B cell (primary cell): ENCODE data around the gene EPX. TPM values are rescaled to one million over a fixed set of nuclear protein-coding genes. Genes with fewer than 3 reads are reported as not detected.

Experiments used
- ATAC-seq: fragments of 200-7000 bp; cut with Tn5 transposase; one replicate; pipeline ENCODE4 v1.10.0; 2021; ENCODE audit warnings: low read depth, mild to moderate bottlenecking, moderate number of reproducible peaks, moderate library complexity
- CTCF ChIA-PET: fragments of 350-600 bp; sonication (Branson Sonifier 250); formaldehyde crosslinking; loops from one replicate; lab custom pipeline; 2021; ENCODE audit warnings: antibody characterized with exemption, inconsistent platforms; lab: Charles Lee
- POLR2A ChIA-PET: fragments of 350-600 bp; sonication (Branson Sonifier 250); formaldehyde crosslinking; loops from one replicate; lab custom pipeline; 2021; ENCODE audit warnings: antibody characterized with exemption; lab: Charles Lee
- DNase-seq: peaks from one replicate; pipeline ENCODE4 v3.0.0; 2013
- H2AFZ ChIP-seq: 2 replicates; pipeline ENCODE4 v1.6.1; 2012; ENCODE audit warnings: mild to moderate bottlenecking, low read depth, low read length; ENCODE audit not compliant: insufficient read depth, poor library complexity, severe bottlenecking
- H3K27ac ChIP-seq, 2 donors: 1 replicate in 1 of 2; 2 replicates in 1 of 2; pipeline ENCODE4 v1.5.1; 2012 to 2013; ENCODE audit warnings: low read length in 2 of 2, mild to moderate bottlenecking in 2 of 2, moderate library complexity in 1 of 2
- H3K27me3 ChIP-seq, 4 experiments: fragments of 200-600 bp in 1 of 4; sonication (generic) in 1 of 4; replicated peaks in 1 of 4; 1 replicate in 2 of 4; 2 replicates in 2 of 4; pipeline versions ENCODE4 v1.6.1 to v1.7.0; 2013 to 2016; ENCODE audit warnings: low read length in 3 of 4, mild to moderate bottlenecking in 2 of 4, mixed read lengths in 1 of 4, moderate library complexity in 1 of 4; ENCODE audit not compliant: insufficient read depth in 4 of 4, control insufficient read depth in 3 of 4; ENCODE audit errors: control extremely low read depth in 1 of 4
- H3K36me3 ChIP-seq, 2 experiments: replicated peaks in 1 of 2; 1 replicate in 1 of 2; 2 replicates in 1 of 2; pipeline versions ENCODE4 v1.6.1 to v1.7.1; 2013; ENCODE audit warnings: low read length in 1 of 2; ENCODE audit not compliant: insufficient read depth in 2 of 2, control insufficient read depth in 1 of 2; ENCODE audit errors: control extremely low read depth in 1 of 2, extremely low read depth in 1 of 2
- H3K4me1 ChIP-seq, 2 donors: fragments of 200-600 bp in 1 of 2; sonication (generic) in 1 of 2; 1 replicate in 1 of 2; 2 replicates in 1 of 2; pipeline versions ENCODE4 v1.5.1 to v1.6.1; 2013 to 2017; ENCODE audit warnings: low read length in 2 of 2; ENCODE audit not compliant: control insufficient read depth in 2 of 2, insufficient read depth in 2 of 2
- H3K4me2 ChIP-seq: replicated peaks from 2 replicates; pipeline ENCODE3; 2012; ENCODE audit warnings: mild to moderate bottlenecking, low read depth, low read length; ENCODE audit not compliant: poor library complexity, severe bottlenecking
- H3K4me3 ChIP-seq, 5 experiments: fragments of 200-600 bp in 1 of 5; sonication (generic) in 1 of 5; 1 replicate in 3 of 5; 2 replicates in 2 of 5; pipeline versions ENCODE4 v1.5.1 to v1.7.0; 2011 to 2016; ENCODE audit warnings: low read length in 4 of 5, mild to moderate bottlenecking in 4 of 5, low read depth in 2 of 5, control low read depth in 1 of 5, moderate library complexity in 1 of 5; ENCODE audit not compliant: insufficient read depth in 1 of 5; ENCODE audit errors: control extremely low read depth in 1 of 5, extremely low read depth in 1 of 5
- H3K79me2 ChIP-seq: fragments of 200-600 bp; sonication (generic); one replicate; pipeline ENCODE4 v1.6.0; 2016; ENCODE audit warnings: low read length; ENCODE audit not compliant: control insufficient read depth, insufficient read depth
- H3K9ac ChIP-seq: fragments of 200-600 bp; sonication (generic); 2 replicates; pipeline ENCODE4 v1.6.1; 2017; ENCODE audit warnings: mild to moderate bottlenecking, low read length, moderate library complexity
- H3K9me3 ChIP-seq, 3 donors: one replicate each; pipeline versions ENCODE4 v1.6.1 to v1.7.1; 2013; ENCODE audit warnings: low read length in 2 of 3; ENCODE audit not compliant: control insufficient read depth in 2 of 3, insufficient read depth in 1 of 3; ENCODE audit errors: control extremely low read depth in 1 of 3
- H4K20me1 ChIP-seq: 2 replicates; pipeline ENCODE4 v1.6.0; 2012; ENCODE audit warnings: mild to moderate bottlenecking, low read length; ENCODE audit not compliant: insufficient read depth, control insufficient read depth, poor library complexity, severe bottlenecking
- H3K27ac Mint-ChIP-seq: one replicate; pipeline ENCODE4 v1.8.0; 2021; ENCODE audit warnings: mixed read lengths
- H3K27me3 Mint-ChIP-seq: one replicate; pipeline ENCODE4 v1.8.0; 2021; ENCODE audit warnings: mixed read lengths
- H3K4me1 Mint-ChIP-seq: one replicate; pipeline ENCODE4 v1.8.0; 2021; ENCODE audit warnings: mixed read lengths
- H3K4me3 Mint-ChIP-seq: one replicate; pipeline ENCODE4 v1.8.0; 2021; ENCODE audit warnings: mixed read lengths
- H3K9me3 Mint-ChIP-seq: one replicate; pipeline ENCODE4 v1.8.0; 2022; ENCODE audit warnings: mixed read lengths; ENCODE audit not compliant: insufficient read depth
- EZH2 ChIP-seq: IDR thresholded peaks from 2 replicates; pipeline ENCODE4 v1.6.1; 2012; ENCODE audit warnings: borderline replicate concordance, low read depth, mild to moderate bottlenecking, moderate library complexity, low read length; ENCODE audit not compliant: insufficient read depth, poor library complexity, severe bottlenecking
- WGBS: methylation state at CpG from one replicate; pipeline ENCODE4 v1.1.5; 2013; ENCODE audit warnings: missing lambda C conversion rate; ENCODE audit not compliant: insufficient coverage; 5-methylcytosine and 5-hydroxymethylcytosine counted together
- intact Hi-C: fragments of 100-400 bp; cut with micrococcal nuclease; formaldehyde crosslinking; loops from one replicate; pipeline ENCODE4 v1.10.0; 2022
- polyA plus RNA-seq: library from polyadenylated mRNA; depleted of rRNA; stranded (reverse); fragments of >200 nt; gene quantifications from 2 replicates; pipeline ENCODE4 v1.2.3, GENCODE V29; 2012
- total RNA-seq, 2 donors: library from RNA; stranded (reverse); fragments of 120-200 nt in 1 of 2; gene quantifications; 1 replicate in 1 of 2; 2 replicates in 1 of 2; pipeline versions ENCODE4 v1.2.3 to v1.2.4, GENCODE V29; 2013 to 2022
- TF ChIP-seq, protein P1 (sequence below): fragments of 200-600 bp; IDR thresholded peaks from one replicate; pipeline ENCODE4 v1.8.0; 2022; ENCODE audit warnings: antibody characterized with exemption, mild to moderate bottlenecking

EPX gene
- total and polyA plus RNA-seq, 2 donors (not counting 1 experiment from before 2014, with no cell fraction given) = not detected

DNA sequence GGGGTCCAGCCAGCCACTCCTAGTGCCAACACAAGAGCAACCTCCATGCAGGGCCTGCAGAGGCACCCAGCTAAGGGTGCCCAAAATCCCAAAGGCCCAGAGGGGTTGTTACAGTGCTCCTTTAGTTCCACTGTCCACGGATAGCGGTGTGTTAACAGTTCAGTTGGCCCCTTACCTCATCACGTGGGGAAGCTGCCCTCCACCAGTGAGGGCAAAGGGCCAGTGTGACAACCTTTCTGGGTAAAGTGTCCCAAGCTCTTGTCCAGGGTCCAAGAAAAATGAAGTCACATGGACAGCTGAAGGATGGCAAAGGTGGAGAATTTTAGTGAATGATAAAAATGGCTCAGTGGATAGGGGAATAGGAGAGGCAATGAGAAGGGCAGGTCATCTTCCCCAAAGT, 35.2 kb downstream of the EPX start:
- no peak for ATAC-seq

DNA sequence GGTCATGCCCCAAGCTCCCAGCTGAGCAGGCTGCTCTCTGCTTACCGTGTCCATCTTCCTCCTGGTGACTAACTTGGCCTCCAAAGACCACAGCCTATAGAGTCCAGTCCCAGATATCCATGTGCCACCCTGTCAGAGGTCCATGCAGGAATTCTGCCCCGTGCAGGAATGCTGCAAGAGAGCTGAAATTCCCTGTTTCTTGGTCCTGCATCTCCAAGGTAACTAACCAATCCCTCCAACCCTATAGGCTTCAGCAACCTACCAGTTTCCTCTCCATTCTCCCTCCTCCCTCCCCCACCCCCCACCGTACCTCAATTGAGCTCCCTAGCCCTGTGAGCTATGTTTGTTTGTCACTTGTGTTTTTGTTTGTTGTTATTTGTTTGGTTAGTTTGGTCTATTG, 36.2 kb downstream of the EPX start:
- Histone ChIP-seq H3K9me3 (no peaks in the 10 kb centered on the region), H3K9ac (no peak overlapping the region), H3K27ac (no peak overlapping the region), H3K4me1 (peaks cover 18 to 19% of the 10 kb centered on the region in 2 donors), H3K4me2 (no peak overlapping the region), H3K4me3 (no peak overlapping the region), H3K79me2 (no peaks in the 10 kb centered on the region), H3K36me3 (no peaks in the 10 kb centered on the region), H3K27me3 (peaks cover 0 to 6% (median 2%) of the 10 kb centered on the region in 4 experiments), H2AFZ (no peak overlapping the region), H4K20me1 (no peaks in the 10 kb centered on the region)
- DNase-seq (no peak), ATAC-seq (no peak)
- H3K9me3 Mint-ChIP-seq = no peaks in the 10 kb centered on the region
- peaks cover 11% of the 10 kb centered on the region for H3K27me3 Mint-ChIP-seq
- no peak overlapping the region for H3K27ac Mint-ChIP-seq
- CTCF ChIA-PET = interaction anchor here (0.6 to 2.3 kb wide), 3 partner anchors 13 to 1207 kb away, joined by 6 to 7 read pairs (median 6); no protein-coding TSS in a partner anchor
- H3K4me1 Mint-ChIP-seq = peaks cover 23% of the 10 kb centered on the region
- 70% methylated on average over 1 of the region's 3 CpGs for WGBS
- intact Hi-C loops = no loop called here
- POLR2A ChIA-PET = interaction anchor here (0.5 kb wide), 1 partner anchor 930 kb away, joined by 3 read pairs; no protein-coding TSS in a partner anchor
- TF ChIP-seq, protein P1, sequence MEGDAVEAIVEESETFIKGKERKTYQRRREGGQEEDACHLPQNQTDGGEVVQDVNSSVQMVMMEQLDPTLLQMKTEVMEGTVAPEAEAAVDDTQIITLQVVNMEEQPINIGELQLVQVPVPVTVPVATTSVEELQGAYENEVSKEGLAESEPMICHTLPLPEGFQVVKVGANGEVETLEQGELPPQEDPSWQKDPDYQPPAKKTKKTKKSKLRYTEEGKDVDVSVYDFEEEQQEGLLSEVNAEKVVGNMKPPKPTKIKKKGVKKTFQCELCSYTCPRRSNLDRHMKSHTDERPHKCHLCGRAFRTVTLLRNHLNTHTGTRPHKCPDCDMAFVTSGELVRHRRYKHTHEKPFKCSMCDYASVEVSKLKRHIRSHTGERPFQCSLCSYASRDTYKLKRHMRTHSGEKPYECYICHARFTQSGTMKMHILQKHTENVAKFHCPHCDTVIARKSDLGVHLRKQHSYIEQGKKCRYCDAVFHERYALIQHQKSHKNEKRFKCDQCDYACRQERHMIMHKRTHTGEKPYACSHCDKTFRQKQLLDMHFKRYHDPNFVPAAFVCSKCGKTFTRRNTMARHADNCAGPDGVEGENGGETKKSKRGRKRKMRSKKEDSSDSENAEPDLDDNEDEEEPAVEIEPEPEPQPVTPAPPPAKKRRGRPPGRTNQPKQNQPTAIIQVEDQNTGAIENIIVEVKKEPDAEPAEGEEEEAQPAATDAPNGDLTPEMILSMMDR = no peak
- TF ChIP-seq EZH2 = no peak
- no peak overlapping the region for H3K4me3 Mint-ChIP-seq

More for the DNA sequence above, 35.2 kb downstream of the EPX start:
- Histone ChIP-seq H3K4me1 (peaks cover 9 to 10% of the 10 kb centered on the region in 2 donors), H3K4me3 (no peak overlapping the region), H3K79me2 (no peaks in the 10 kb centered on the region), H2AFZ (no peak overlapping the region), H3K27ac (no peak overlapping the region), H3K27me3 (peaks cover 0 to 6% (median 2%) of the 10 kb centered on the region in 4 experiments), H3K36me3 (no peaks in the 10 kb centered on the region), H3K4me2 (no peak overlapping the region), H4K20me1 (no peaks in the 10 kb centered on the region), H3K9ac (no peak overlapping the region), H3K9me3 (no peaks in the 10 kb centered on the region)
- TF ChIP-seq EZH2 = no peak
- TF ChIP-seq, protein P1 = no peak
- H3K9me3 Mint-ChIP-seq = no peaks in the 10 kb centered on the region
- CTCF ChIA-PET = interaction anchor here (1.0 to 2.3 kb wide), 4 partner anchors 9 to 28 kb away, joined by 3 to 7 read pairs (median 4); no protein-coding TSS in a partner anchor
- 97% methylated on average over 3 of the region's 3 CpGs for WGBS
- POLR2A ChIA-PET = no interaction called here
- intact Hi-C loops = no loop called here
- H3K27ac Mint-ChIP-seq = no peak overlapping the region
- DNase-seq = no peak
- H3K27me3 Mint-ChIP-seq = peaks cover 11% of the 10 kb centered on the region
- H3K4me1 Mint-ChIP-seq = peaks cover 14% of the 10 kb centered on the region
- H3K4me3 Mint-ChIP-seq = no peak overlapping the region
